GM12878 (cell line): ENCODE measurements around the gene HOGA1. TPM values are rescaled to one million over a fixed set of nuclear protein-coding genes. Genes with fewer than 3 reads are reported as not detected.

Experiments
- ATAC-seq: fragments of 200-7000 bp; cut with Tn5 transposase; 3 replicates; pipeline ENCODE4 v1.9.1; 2020; ENCODE audit warnings: mild to moderate bottlenecking, moderate library complexity
- BruUV-seq: library from RNA; stranded (reverse); fragments of 400-500 nt; replicated peaks from 2 replicates; lab custom pipeline; 2021; lab: Mats Ljungman, UMichigan
- CTCF ChIA-PET: fragments of 300-600 bp; sonication (Branson Sonifier 250); formaldehyde crosslinking; extraction: SDS; loops from one replicate; lab custom pipeline; 2021; ENCODE audit warnings: inconsistent platforms; lab: Yijun Ruan, JAX
- POLR2A ChIA-PET: fragments of 350-600 bp; formaldehyde crosslinking; extraction: SDS; loops from one replicate; lab custom pipeline; 2021; ENCODE audit warnings: inconsistent platforms; lab: Charles Lee
- RAD21 ChIA-PET: fragments of 300-600 bp; sonication (Branson Sonifier 250); formaldehyde crosslinking; loops from one replicate; lab custom pipeline; 2023; ENCODE audit warnings: antibody characterized with exemption; ENCODE audit not compliant: unreplicated experiment; lab: Charles Lee
- SMC1A ChIA-PET: fragments of 300-600 bp; sonication (Branson Sonifier 250); formaldehyde crosslinking; loops from one replicate; lab custom pipeline; 2023; ENCODE audit not compliant: unreplicated experiment, uncharacterized antibody; lab: Charles Lee
- DNase-seq: peaks from one replicate; pipeline ENCODE4 v3.0.0-alpha.2; 2011; ENCODE audit warnings: low read depth, low spot score
- FAIRE-seq: peaks from 3 replicates; lab custom pipeline; 2011; peaks lifted over from hg19 to GRCh38; lab: Jason Lieb, UNC
- H2AFZ ChIP-seq: 2 replicates; pipeline ENCODE4 v1.6.0; 2011; ENCODE audit warnings: low read depth, low read length, control low read depth; ENCODE audit not compliant: control insufficient read depth
- H3K27ac ChIP-seq: 2 replicates; pipeline ENCODE4 v1.5.1; 2011; ENCODE audit warnings: control low read depth; ENCODE audit not compliant: control insufficient read depth, insufficient read depth
- H3K27me3 ChIP-seq, 2 experiments: replicated peaks in 1 of 2; 2 replicates each; pipeline versions ENCODE4 v1.6.0 to v1.6.1; 2011; ENCODE audit warnings: low read length in 1 of 2; ENCODE audit not compliant: control insufficient read depth in 2 of 2, insufficient read depth in 2 of 2
- H3K36me3 ChIP-seq, 2 experiments: 2 replicates each; pipeline ENCODE4 v1.5.1; 2011; ENCODE audit warnings: low read length in 1 of 2; ENCODE audit not compliant: control insufficient read depth in 2 of 2, insufficient read depth in 2 of 2
- H3K4me1 ChIP-seq: 2 replicates; pipeline ENCODE4 v1.6.1; 2011; ENCODE audit warnings: mild to moderate bottlenecking, low read length, moderate library complexity, mixed read lengths; ENCODE audit not compliant: control insufficient read depth, insufficient read depth
- H3K4me2 ChIP-seq: 2 replicates; pipeline ENCODE4 v1.6.0; 2011; ENCODE audit warnings: control low read depth; ENCODE audit not compliant: control insufficient read depth, insufficient read depth
- H3K4me3 ChIP-seq: fragments of 200-600 bp; sonication (generic); 2 replicates; pipeline ENCODE4 v1.5.1; 2016
- H3K79me2 ChIP-seq: 2 replicates; pipeline ENCODE4 v1.6.0; 2011; ENCODE audit warnings: low read length; ENCODE audit not compliant: control insufficient read depth, insufficient read depth
- H3K9ac ChIP-seq: 2 replicates; pipeline ENCODE4 v1.8.0; 2011; ENCODE audit warnings: low read length, control low read depth, mixed read lengths; ENCODE audit not compliant: control insufficient read depth, insufficient read depth
- H3K9me3 ChIP-seq: replicated peaks from 3 replicates; pipeline ENCODE4 v1.5.1; 2011; ENCODE audit warnings: mild to moderate bottlenecking, low read length; ENCODE audit not compliant: control insufficient read depth, insufficient read depth
- H4K20me1 ChIP-seq: 2 replicates; pipeline ENCODE4 v1.6.0; 2011; ENCODE audit not compliant: control insufficient read depth, insufficient read depth
- FOS ChIP-seq: IDR thresholded peaks from 3 replicates; pipeline ENCODE4 v1.6.1; 2011; ENCODE audit warnings: borderline replicate concordance; ENCODE audit not compliant: insufficient read length; ENCODE audit errors: extremely low read depth
- RB1 ChIP-seq: fragments of 450-650 bp; formaldehyde crosslinking; IDR thresholded peaks from 2 replicates; pipeline ENCODE4 v1.6.1; 2017; ENCODE audit warnings: mild to moderate bottlenecking, borderline replicate concordance
- YY1 ChIP-seq: IDR thresholded peaks from 2 replicates; pipeline ENCODE4 v1.6.1; 2011; ENCODE audit warnings: low read depth, mild to moderate bottlenecking, low read length
- WGBS: methylation state at CpG from one replicate; pipeline ENCODE4 v1.1.6; 2016; ENCODE audit warnings: low lambda C conversion rate; ENCODE audit not compliant: insufficient replicate concordance, insufficient coverage; ENCODE audit errors: missing lambda C conversion rate; 5-methylcytosine and 5-hydroxymethylcytosine counted together
- in situ Hi-C: fragments of 300-500 bp; cut with MboI; formaldehyde crosslinking; loops from 9 replicates; pipeline ENCODE4 v1.14.3; 2018; ENCODE audit warnings: mixed read lengths
- intact Hi-C: fragments of 100-400 bp; cut with micrococcal nuclease; formaldehyde crosslinking; loops from one replicate; pipeline ENCODE4 v1.14.2; 2022; ENCODE audit not compliant: unreplicated experiment
- polyA plus RNA-seq, 11 experiments: library from polyadenylated mRNA; depleted of rRNA in 4 of 11; unstranded in 6 of 11; stranded (reverse) in 5 of 11; fragments of >200 nt; fragmentation: Nextera tagmentation in 4 of 11; fragmentation: Illumina TruSeq in 1 of 11; extraction: Ambion mirVana in 4 of 11; extraction: Trizol in 1 of 11; gene quantifications; 1 replicate in 1 of 11; 2 replicates in 10 of 11; pipeline versions ENCODE4 v1.2.1 to v1.2.3, GENCODE V29; 2011 to 2016; ENCODE audit warnings: inconsistent platforms in 2 of 11, missing spikeins in 2 of 11, low read depth in 1 of 11
- total RNA-seq, 4 experiments: library from RNA; depleted of rRNA in 3 of 4; stranded (reverse); fragments of >200 nt in 3 of 4; fragmentation: Illumina TruSeq in 1 of 4; extraction: Trizol in 1 of 4; gene quantifications; 2 replicates each; pipeline versions ENCODE4 v1.2.1 to v1.2.3, GENCODE V29; 2013 to 2021
- TF ChIP-seq, protein P1 (sequence below), 3 experiments: IDR thresholded peaks in 2 of 3; conservative IDR thresholded peaks in 1 of 3; 2 replicates each; pipeline ENCODE4 v1.5.1; 2011; ENCODE audit warnings: low read depth in 3 of 3, low read length in 3 of 3, mild to moderate bottlenecking in 3 of 3, control low read depth in 2 of 3, moderate library complexity in 2 of 3, inconsistent platforms in 1 of 3, mixed read lengths in 1 of 3; ENCODE audit not compliant: control insufficient read depth in 2 of 3, insufficient read depth in 1 of 3; ENCODE audit errors: extremely low read depth in 1 of 3
- TF ChIP-seq, protein P2 (sequence below): IDR thresholded peaks from 2 replicates; pipeline ENCODE4 v1.6.1; 2011; ENCODE audit warnings: borderline replicate concordance, low read depth, mild to moderate bottlenecking, moderate library complexity, low read length; ENCODE audit not compliant: insufficient read depth, poor library complexity, severe bottlenecking

The HOGA1 gene
- total and polyA plus RNA-seq, 10 of the 15 experiments (the other 5 are each of a cell fraction or from before 2014, with no cell fraction given), result 0.01 to 0.19 (median 0.06) TPM; not detected in 6

DNA sequence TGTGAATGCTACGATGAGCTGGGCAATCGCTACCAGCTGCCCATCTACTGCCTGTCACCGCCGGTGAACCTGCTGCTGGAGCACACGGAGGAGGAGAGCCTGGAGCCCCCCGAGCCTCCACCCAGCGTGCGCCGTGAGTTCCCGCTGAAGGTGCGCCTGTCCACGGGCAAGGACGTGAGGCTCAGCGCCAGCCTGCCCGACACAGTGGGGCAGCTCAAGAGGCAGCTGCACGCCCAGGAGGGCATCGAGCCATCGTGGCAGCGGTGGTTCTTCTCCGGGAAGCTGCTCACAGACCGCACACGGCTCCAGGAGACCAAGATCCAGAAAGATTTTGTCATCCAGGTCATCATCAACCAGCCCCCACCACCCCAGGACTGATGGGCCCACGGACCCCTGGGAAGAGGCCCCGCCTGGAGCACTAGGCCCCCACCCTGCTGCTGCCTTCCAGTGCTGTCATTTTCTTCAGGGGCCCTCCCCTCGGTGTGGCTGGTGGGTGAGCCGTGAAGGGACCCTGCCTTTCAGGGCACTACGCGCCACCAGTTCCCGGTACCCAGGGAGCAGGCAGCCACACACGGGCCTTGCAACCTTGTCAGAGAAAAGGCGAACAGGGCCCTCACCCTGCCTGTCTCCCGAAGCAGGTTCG, 13.9 kb upstream of the HOGA1 start:
- BruUV-seq, result no TSS peak
- ChIA-PET SMC1A (interaction anchor here (0.9 kb wide), 1 partner anchor 70 kb away, joined by 3 read pairs; no protein-coding TSS in a partner anchor), CTCF (interaction anchor here (0.6 to 3.9 kb wide), 5 partner anchors 14 to 1376 kb away, joined by 3 to 29 read pairs (median 11); partner anchors contain the start of gene HOGA1), RAD21 (no interaction called here), POLR2A (interaction anchor here (0.6 kb wide), 1 partner anchor 17 kb away, joined by 3 read pairs; no protein-coding TSS in a partner anchor)
- H3K9ac ChIP-seq, result no peak overlapping the region
- H4K20me1 ChIP-seq, result no peaks in the 10 kb centered on the region
- WGBS, result 74% methylated on average over 33 of the region's 33 CpGs
- no peaks in the 10 kb centered on the region for H3K27me3 ChIP-seq
- no peak for FAIRE-seq
- H3K9me3 ChIP-seq, result no peaks in the 10 kb centered on the region
- no peak overlapping the region for H2AFZ ChIP-seq
- H3K27ac ChIP-seq, result no peak overlapping the region
- TF ChIP-seq, protein P1, sequence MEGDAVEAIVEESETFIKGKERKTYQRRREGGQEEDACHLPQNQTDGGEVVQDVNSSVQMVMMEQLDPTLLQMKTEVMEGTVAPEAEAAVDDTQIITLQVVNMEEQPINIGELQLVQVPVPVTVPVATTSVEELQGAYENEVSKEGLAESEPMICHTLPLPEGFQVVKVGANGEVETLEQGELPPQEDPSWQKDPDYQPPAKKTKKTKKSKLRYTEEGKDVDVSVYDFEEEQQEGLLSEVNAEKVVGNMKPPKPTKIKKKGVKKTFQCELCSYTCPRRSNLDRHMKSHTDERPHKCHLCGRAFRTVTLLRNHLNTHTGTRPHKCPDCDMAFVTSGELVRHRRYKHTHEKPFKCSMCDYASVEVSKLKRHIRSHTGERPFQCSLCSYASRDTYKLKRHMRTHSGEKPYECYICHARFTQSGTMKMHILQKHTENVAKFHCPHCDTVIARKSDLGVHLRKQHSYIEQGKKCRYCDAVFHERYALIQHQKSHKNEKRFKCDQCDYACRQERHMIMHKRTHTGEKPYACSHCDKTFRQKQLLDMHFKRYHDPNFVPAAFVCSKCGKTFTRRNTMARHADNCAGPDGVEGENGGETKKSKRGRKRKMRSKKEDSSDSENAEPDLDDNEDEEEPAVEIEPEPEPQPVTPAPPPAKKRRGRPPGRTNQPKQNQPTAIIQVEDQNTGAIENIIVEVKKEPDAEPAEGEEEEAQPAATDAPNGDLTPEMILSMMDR (IDR thresholded peaks at IDR 0.05 in 2 of 3, conservative IDR thresholded peaks at IDR 0.05 in 1 of 3; ENCODE audit: control insufficient read depth in 2 of 3, extremely low read depth in 1 of 3, insufficient read depth in 1 of 3, low read depth in 3 of 3, low read length in 3 of 3), result no peak
- TF ChIP-seq RB1 (no peak), FOS (no peak), YY1 (no peak)
- TF ChIP-seq, protein P2, sequence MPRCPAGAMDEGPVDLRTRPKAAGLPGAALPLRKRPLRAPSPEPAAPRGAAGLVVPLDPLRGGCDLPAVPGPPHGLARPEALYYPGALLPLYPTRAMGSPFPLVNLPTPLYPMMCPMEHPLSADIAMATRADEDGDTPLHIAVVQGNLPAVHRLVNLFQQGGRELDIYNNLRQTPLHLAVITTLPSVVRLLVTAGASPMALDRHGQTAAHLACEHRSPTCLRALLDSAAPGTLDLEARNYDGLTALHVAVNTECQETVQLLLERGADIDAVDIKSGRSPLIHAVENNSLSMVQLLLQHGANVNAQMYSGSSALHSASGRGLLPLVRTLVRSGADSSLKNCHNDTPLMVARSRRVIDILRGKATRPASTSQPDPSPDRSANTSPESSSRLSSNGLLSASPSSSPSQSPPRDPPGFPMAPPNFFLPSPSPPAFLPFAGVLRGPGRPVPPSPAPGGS, result no peak
- in situ Hi-C loops, result no loop called here
- H3K4me3 ChIP-seq, result no peak overlapping the region
- no peaks in the 10 kb centered on the region for H3K36me3 ChIP-seq
- H3K4me2 ChIP-seq, result no peak overlapping the region
- ATAC-seq, result no peak
- H3K79me2 ChIP-seq, result no peaks in the 10 kb centered on the region
- no peaks in the 10 kb centered on the region for H3K4me1 ChIP-seq
- no peak for DNase-seq
- intact Hi-C loops, result no loop called here
